ENCODE results near the gene ZNF593OS.

Gene ZNF593OS

GRCh38 chr1:26171084-26172072 lies at the start of gene ZNF593OS:
TSS of gene ZNF593OS (minus strand) at chr1:26171832. CDS start at chr1:26171661, 171 bp downstream.
- DNase-seq, result no peak

- no peak for DNase-seq
Observed at GRCh38 chr1:26221094-26221493, 49.5 kb upstream of the ZNF593OS start.

DNA sequence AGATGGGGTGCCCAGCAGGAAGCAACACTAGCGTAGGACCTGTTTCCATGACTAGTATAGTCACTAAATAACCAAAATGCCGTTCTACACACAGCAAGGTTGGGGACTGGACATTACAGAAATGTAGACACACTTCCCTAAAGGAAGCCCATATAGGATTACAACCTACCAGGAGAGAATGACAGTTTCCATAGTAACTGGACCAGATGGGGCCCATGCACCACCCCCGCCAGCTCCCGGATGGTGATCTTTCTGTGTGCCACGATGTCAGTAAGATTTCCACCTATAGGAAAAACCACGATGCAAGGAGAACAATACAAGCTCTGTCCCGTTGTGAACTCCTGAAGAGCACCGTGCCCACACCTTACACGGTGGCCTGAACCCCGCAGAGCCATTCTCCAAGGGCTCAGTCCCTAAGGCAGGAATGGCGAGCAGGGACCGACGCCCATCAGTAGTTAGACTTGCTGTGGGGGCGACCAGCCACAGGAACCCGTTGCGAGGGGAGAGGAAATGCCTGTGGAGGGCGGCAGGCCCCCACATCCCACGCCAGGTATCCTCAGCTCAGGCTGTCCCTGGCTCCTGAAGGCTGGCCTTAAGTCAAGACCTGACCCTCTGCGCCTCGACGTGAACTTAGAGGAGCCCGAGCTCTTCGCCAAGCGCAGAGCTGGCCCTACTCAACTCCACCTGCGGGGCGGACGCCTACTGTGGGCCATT lies 48.7 kb upstream of the ZNF593OS start:
- DNase-seq, result no peak

DNA sequence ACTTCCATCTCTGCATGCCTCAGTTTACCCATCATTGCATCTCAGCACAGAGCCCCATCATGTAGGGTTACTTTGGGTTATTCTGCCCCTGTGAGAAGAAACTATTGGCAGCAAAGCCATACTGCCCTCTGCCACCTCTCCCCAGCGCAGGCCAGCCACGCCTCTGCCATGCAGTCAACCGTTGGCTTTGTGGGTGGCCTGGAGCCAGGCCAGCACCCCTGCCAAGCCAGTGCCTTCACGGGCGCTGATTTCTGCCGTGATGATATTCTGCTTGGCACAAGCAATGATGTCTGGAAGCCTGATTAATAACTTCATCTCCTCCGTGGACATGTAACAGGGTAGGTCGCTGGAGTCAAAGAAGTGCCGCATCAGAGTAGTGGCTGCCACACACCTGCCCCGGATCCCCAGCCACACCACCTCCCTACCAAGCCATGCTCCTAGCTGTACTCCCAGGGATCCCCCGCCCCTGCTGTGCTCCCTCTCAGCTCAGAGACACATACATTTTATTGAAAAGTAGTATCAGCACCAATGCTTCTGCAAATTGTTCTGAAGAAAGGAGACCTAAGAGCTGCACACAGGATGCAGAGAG lies 47.4 kb upstream of the ZNF593OS start:
- no peak for DNase-seq

GRCh38 chr1:26215246-26215645 lies 43.6 kb upstream of the ZNF593OS start:
- no peak for DNase-seq

DNA sequence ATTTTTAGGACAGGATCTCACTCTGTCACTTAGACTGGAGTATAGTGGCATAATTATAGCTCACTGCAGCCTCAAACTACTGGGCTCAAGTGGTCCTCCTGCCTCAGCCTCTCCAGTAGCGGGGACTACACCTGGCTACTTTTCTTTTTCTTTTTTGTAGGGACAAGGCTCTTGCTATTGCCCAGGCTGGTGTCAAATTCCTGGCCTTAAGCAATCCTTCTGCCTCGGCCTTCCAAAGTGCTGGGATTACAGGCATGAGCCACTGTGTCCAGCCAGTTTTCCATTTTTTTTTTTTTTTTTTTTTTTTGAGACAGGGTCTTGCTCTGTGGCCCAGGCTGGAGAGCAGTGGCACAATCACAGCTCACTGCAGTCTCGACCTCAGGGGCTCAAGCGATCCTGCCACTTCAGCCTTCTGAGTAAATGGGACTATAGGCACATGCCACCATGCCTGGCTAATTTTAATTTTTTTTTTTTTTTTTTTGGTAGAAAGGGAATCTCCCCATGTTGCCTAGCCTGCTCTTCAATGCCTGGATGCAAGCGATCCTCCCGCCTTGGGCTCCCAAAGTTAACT lies 41.8 kb upstream of the ZNF593OS start:
- no peak for DNase-seq

GRCh38 chr1:26212726-26213125 lies 41.1 kb upstream of the ZNF593OS start:
- no peak for DNase-seq

- DNase-seq, result no peak
Observed at GRCh38 chr1:26210147-26210870, 38.7 kb upstream of the ZNF593OS start.

- DNase-seq, result no peak
Observed at GRCh38 chr1:26203642-26204318, 32.1 kb upstream of the ZNF593OS start.

DNA sequence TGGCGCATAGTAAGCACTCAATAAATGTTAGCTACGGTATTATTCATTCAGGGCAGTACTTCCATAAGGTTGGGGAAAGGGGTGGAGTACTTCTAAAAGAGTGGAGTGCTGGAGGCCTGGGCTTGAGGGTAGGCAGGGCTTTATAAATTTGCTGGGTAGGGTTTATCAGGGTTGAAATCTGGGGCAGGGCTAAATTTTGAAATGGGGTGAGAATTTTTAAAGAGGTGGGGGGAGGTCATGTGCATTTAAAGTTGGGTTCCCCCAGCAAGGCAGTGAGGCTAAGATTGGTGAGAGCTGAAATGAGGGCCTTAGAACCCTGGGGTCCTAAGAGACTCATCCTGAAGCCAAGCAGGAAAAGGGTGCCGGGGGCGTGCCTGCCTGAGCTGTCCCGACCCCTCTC lies 28.8 kb upstream of the ZNF593OS start:
- no peak for DNase-seq

DNA sequence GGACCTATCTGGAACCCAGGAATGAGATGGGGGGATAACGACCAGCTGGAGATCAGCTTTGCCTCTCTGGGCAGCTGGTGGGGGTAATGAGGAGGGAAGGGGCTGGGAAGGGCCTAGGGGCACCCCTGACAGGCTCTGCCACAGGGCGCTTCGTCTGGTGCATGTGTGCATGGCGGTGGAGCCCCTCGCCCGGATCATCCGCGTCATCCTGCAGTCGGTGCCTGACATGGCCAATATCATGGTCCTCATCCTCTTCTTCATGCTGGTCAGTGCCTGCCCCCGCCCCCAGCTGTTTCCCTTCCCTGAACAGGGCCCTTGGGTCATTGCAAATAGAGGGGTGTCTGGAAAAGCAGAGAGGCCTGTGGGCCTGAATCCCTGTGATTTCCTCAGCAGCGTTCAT lies 26.2 kb upstream of the ZNF593OS start:
- no peak for DNase-seq

DNA sequence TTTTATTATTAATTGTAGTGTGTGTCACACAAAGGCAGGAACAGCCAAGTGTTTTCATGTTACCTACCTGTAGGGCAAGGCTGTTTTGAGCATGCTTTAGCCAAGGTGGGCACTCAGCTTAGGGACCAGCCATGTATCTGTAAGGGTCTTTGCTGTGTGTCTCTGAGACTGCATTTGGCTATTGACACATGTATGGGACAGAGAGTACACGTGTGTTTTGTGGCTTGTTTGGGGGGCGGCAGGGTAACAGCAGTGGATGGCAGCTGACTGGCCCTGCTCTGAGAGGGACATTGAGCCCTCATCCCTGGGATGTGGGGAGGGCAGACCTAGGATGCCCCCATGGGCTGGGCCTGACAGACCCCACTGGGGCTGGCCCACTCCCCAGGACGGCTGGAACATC lies 25.7 kb upstream of the ZNF593OS start:
- no peak for DNase-seq

DNA sequence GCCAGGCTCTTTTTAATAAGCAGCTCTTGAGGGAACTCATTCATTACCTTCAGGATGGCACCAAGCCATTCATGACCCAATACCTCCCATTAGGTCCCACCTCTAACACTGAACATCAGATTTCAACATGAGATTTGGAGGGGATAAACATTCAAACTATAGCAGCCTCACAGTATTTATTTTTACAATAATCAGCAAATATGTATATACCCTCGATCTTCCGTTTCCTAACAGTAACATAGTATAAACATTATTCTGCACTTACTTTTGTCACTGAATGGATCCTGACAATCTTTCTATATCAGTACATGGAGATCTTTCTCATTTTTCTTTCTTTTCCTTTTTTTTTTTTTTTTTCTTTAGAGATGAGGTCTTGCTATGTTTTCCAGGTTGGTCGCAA lies 24.2 kb upstream of the ZNF593OS start:
- no peak for DNase-seq

DNA sequence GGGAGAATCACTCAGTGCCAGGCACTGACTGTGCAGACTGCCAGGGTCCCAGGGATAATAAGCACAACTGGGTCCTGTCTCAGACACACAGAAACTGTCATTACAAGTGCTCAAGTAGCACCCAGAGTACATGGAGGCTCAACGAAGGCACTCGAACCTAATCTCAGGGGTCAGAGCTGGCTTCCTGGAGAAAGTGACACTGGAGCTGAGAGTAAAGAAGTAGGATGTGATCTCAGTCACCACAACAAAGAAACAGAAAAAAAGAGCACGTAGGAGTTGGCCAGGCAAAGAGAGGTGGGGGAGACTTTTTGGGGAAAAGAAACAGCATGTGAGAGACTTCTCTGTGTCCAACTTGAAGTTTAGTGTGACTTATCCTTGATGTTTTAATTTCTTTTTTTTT lies 20.1 kb upstream of the ZNF593OS start:
- DNase-seq, result no peak

DNA sequence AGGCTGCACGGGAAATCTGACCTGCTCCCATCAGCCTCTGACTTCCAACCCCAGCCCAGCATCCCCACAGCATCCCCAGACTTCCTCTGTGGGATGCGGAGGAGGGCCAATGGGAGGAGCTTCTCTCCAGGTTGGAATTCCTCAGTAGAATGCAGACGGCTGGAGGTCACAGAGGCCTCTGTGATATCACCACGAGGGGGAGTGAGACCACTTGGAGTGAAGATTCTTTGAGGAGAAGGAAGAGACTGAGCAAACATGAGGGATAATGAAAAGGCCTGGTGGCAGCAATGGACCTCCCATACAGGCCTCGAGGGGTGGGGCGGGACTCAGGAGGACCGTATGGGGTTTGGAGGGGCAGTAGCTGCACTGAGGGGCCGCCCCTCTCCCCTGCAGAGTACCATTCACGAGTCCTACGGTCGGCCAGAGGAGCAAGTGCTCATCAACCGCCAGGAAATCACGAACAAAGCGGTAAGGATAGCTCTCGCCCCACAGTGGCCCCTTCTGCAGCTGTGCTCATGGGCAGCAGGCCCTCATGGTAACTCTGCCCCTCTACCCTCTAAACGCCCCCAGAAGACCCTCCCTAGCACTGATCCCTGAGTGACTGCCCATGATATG lies 18.8 kb upstream of the ZNF593OS start, which contains the start of gene CATSPER4:
TSS of gene CATSPER4 (plus strand) at position 230 of the 615 bp plus-strand sequence. CDS start at position 256, 26 bp downstream.
- DNase-seq, result no peak

DNA sequence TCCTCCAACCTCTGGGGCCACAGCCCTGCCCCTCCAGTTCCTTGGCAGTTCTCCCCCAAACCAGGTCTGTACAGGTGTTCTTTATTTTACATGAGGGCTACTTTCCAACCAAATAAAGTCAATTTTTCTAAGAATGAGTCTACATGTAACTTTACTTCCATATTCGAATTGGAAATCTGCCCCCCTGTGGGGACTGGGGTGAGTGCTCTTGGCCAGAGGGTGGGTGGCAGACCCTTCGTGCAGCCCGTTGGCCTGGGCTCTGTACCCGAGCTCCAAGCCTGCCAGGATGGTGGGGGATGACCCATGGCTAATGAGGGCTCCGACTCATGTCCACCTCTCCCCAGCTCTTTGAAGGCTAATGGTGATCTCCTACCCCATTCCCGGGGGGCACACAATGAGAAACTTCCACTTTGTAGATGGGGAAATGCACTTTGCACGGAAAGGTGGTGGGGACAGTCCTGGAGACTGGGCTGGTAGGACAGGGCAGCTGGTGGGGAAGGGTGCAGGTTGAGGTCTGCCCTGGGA lies 18.2 kb upstream of the ZNF593OS start:
- DNase-seq, result no peak

DNA sequence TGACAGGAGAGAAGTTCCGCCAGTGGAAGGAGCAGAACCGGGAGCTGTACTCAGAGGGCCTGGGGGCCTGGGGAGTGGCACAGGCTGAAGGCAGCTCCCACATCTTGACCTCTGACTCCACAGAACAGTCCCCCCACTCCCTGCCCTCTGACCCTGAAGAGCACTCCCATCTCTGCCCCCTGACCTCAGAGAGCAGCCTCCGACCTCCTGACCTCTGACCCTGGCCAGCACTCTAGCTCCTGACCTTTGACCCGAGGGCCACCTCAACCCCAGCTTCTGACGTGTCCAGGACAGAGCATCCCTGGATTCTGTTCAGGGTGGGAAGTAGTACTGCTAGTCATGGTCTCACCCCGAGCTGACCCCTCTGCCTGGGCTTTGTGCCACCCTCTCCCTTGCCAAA lies 17.7 kb upstream of the ZNF593OS start:
- DNase-seq, result no peak

GRCh38 chr1:26188477-26188876 lies 16.8 kb upstream of the ZNF593OS start:
- DNase-seq, result no peak

DNA sequence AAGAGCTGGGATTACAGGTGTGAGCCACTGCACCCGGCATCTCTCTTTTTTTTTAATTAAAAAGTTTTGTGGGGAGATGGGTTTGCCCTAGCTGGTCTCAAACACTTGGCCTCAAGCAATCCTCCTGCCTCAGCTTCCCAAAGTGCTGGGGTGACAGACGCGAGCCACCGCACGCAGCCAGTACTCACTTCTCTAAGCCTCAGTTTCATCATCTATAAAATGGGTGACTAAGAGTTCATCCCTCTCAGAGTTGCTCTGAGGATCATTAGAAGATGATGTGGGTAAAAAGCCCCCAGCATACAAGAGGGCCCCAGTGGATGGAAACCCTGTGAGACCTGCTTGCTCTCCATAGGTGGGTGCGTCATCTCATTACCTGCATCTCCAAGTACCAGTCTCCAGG lies 16.2 kb upstream of the ZNF593OS start:
- DNase-seq, result no peak

DNA sequence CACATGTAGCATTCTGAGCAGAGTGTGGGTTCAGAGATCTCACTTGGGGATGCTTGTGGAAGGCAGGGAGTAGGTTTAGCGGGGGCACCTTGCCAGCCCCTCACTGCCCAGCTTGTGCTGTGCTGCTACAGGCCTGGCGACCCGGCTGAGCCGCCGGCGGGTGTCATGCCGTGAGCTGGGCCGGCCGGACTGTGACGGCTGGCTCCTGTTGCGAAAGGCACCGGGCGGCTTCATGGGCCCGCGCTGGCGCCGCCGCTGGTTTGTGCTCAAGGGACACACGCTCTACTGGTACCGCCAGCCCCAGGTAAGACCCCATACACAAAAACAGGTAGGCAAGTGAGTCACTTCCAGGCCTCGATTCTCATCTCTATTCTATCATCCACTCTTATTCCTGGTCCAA lies 13.3 kb upstream of the ZNF593OS start:
- DNase-seq, result no peak

DNA sequence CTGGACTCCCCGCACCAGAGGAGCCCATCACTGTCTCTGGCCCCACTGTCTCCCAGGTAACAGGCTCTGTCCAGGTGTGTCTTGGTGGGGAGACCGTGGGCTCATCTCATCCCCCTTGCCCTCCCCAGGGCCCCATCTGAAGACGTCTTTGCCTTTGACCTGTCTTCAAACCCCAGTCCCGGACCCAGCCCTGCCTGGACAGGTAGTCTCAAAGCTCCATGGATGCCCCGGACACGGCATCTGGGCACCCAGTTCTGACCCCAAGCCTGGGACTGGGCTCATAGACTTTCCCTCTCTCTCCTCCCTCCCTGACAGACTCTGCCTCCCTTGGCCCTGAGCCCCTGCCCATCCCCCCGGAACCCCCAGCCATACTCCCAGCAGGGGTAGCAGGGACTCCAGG lies 12.5 kb upstream of the ZNF593OS start:
- DNase-seq, result no peak

Measured in activated naive CD4-positive, alpha-beta T cell treated with anti-CD3 and anti-CD28 coated beads, Interleukin-2, amount 50 U/mL, for 16 hours (primary cell).